ENCODE measurements around the gene NCK2.
"Not testable (repeated sequence)": the region's sequence is repeated elsewhere in the genome, so short reads cannot be mapped to it uniquely, and the experiment has no call there.

The NCK2 gene

GRCh38 chr2:105886687-105887086, 142.0 kb downstream of the NCK2 start:
- DNase-seq (ENCODE audit: low read depth in 2 of 2, low spot score in 1 of 2) = no peak

- no peak for DNase-seq (ENCODE audit: low read depth in 2 of 2, low spot score in 1 of 2)
Measured at GRCh38 chr2:105887256-105887655, 142.5 kb downstream of the NCK2 start.

- DNase-seq (ENCODE audit: low read depth in 2 of 2, low spot score in 1 of 2) = no peak
Measured at GRCh38 chr2:105888625-105889024, 143.9 kb downstream of the NCK2 start.

- no peak for DNase-seq (ENCODE audit: low read depth in 2 of 2, low spot score in 1 of 2)
Measured at GRCh38 chr2:105889046-105889445, 144.3 kb downstream of the NCK2 start.

- DNase-seq (ENCODE audit: low read depth in 2 of 2, low spot score in 1 of 2) = no peak
Measured at GRCh38 chr2:105890111-105890510, 145.4 kb downstream of the NCK2 start.

- DNase-seq (ENCODE audit: low read depth in 2 of 2, low spot score in 1 of 2) = no peak
Measured at GRCh38 chr2:105890856-105891255, 146.1 kb downstream of the NCK2 start.

- no peak for DNase-seq (ENCODE audit: low read depth in 2 of 2, low spot score in 1 of 2)
Measured at GRCh38 chr2:105893011-105893995, 148.6 kb downstream of the NCK2 start.

GRCh38 chr2:105894327-105894944, 149.7 kb downstream of the NCK2 start:
- no peak for DNase-seq (ENCODE audit: low read depth in 2 of 2, low spot score in 1 of 2)

- DNase-seq (ENCODE audit: low read depth in 2 of 2, low spot score in 1 of 2) = no peak
Measured at GRCh38 chr2:105895990-105896764, 151.5 kb downstream of the NCK2 start.

- DNase-seq (ENCODE audit: low read depth in 2 of 2, low spot score in 1 of 2) = no peak
Measured at GRCh38 chr2:105896765-105897163, 152.1 kb downstream of the NCK2 start.

- not testable (repeated sequence) for DNase-seq (ENCODE audit: low read depth in 2 of 2, low spot score in 1 of 2)
Measured at GRCh38 chr2:105897694-105898093, 153.0 kb downstream of the NCK2 start.

GRCh38 chr2:105903051-105903674, 158.5 kb downstream of the NCK2 start:
- DNase-seq (ENCODE audit: low read depth in 2 of 2, low spot score in 1 of 2) = no peak

- DNase-seq (ENCODE audit: low read depth in 2 of 2, low spot score in 1 of 2) = no peak
Measured at GRCh38 chr2:105904938-105905337, 160.2 kb downstream of the NCK2 start.

- no peak for DNase-seq (ENCODE audit: low read depth in 2 of 2, low spot score in 1 of 2)
Measured at GRCh38 chr2:105906481-105906880, 161.8 kb downstream of the NCK2 start.

GRCh38 chr2:105907184-105907583, 162.5 kb downstream of the NCK2 start:
- no peak for DNase-seq (ENCODE audit: low read depth in 2 of 2, low spot score in 1 of 2)

- DNase-seq (ENCODE audit: low read depth in 2 of 2, low spot score in 1 of 2) = no peak
Measured at GRCh38 chr2:105909215-105909614, 164.5 kb downstream of the NCK2 start.

- DNase-seq (ENCODE audit: low read depth in 2 of 2, low spot score in 1 of 2) = no peak
Measured at GRCh38 chr2:105910497-105911238, 166.0 kb downstream of the NCK2 start.

GRCh38 chr2:105911425-105911824, 166.7 kb downstream of the NCK2 start:
- no peak for DNase-seq (ENCODE audit: low read depth in 2 of 2, low spot score in 1 of 2)

GRCh38 chr2:105912081-105912480, 167.4 kb downstream of the NCK2 start:
- DNase-seq (ENCODE audit: low read depth in 2 of 2, low spot score in 1 of 2) = no peak

GRCh38 chr2:105915005-105915558, 170.4 kb downstream of the NCK2 start:
- DNase-seq (ENCODE audit: low read depth in 2 of 2, low spot score in 1 of 2) = no peak
